Skin of body (tissue), 2 donors: ENCODE results near the gene RASGRP3. TPM values are rescaled to one million over a fixed set of nuclear protein-coding genes. Genes with fewer than 3 reads are reported as not detected.

Source experiments
- DNase-seq: peaks from one replicate; lab custom pipeline; 2025; lab: John Stamatoyannopoulos, UW
- total RNA-seq: library from RNA; depleted of rRNA; stranded (reverse); fragments of >200 nt; gene quantifications from one replicate; pipeline ENCODE4 v1.2.3, GENCODE V29; 2014

Gene RASGRP3
- total RNA-seq, 1 donor from 2014 or later, result 22.2 TPM

GRCh38 chr2:33522576-33522975 is 46.1 kb downstream of the RASGRP3 start:
- no peak for DNase-seq

- no peak for DNase-seq
These were observed 49.2 kb downstream of the RASGRP3 start for GRCh38 chr2:33525666-33526065.

- DNase-seq, result no peak
These were observed 49.7 kb downstream of the RASGRP3 start for GRCh38 chr2:33526132-33526531.

GRCh38 chr2:33526921-33527320 is 50.5 kb downstream of the RASGRP3 start:
- DNase-seq, result no peak

GRCh38 chr2:33528441-33528950 is 52.0 kb downstream of the RASGRP3 start:
- no peak for DNase-seq

- no peak for DNase-seq
These were observed 53.5 kb downstream of the RASGRP3 start for GRCh38 chr2:33529771-33530481.

- no peak for DNase-seq
These were observed 54.5 kb downstream of the RASGRP3 start for GRCh38 chr2:33530690-33531548.

GRCh38 chr2:33531549-33532059 is 55.2 kb downstream of the RASGRP3 start:
- no peak for DNase-seq

- DNase-seq, result no peak
These were observed 55.7 kb downstream of the RASGRP3 start for GRCh38 chr2:33532146-33532545.

- no peak for DNase-seq
These were observed 56.5 kb downstream of the RASGRP3 start for GRCh38 chr2:33532966-33533365.

- DNase-seq, result no peak
These were observed 59.0 kb downstream of the RASGRP3 start for GRCh38 chr2:33535421-33535820.

GRCh38 chr2:33541243-33541642 is 64.8 kb downstream of the RASGRP3 start:
- no peak for DNase-seq

GRCh38 chr2:33550206-33550605 is 73.8 kb downstream of the RASGRP3 start:
- no peak for DNase-seq

- DNase-seq, result no peak
These were observed 76.5 kb downstream of the RASGRP3 start for GRCh38 chr2:33552758-33553461.

GRCh38 chr2:33555681-33556080 is 79.2 kb downstream of the RASGRP3 start:
- DNase-seq, result no peak

- peak; percentile 96 for DNase-seq
These were observed 82.9 kb downstream of the RASGRP3 start for GRCh38 chr2:33559328-33559727.

GRCh38 chr2:33560017-33560416 is 83.6 kb downstream of the RASGRP3 start:
- DNase-seq, result peak; percentile 73

- DNase-seq, result no peak
These were observed 85.4 kb downstream of the RASGRP3 start for GRCh38 chr2:33561872-33562271.

- DNase-seq, result no peak
These were observed 94.2 kb downstream of the RASGRP3 start for GRCh38 chr2:33570681-33571080.

GRCh38 chr2:33573657-33574056 is 97.2 kb downstream of the RASGRP3 start:
- no peak for DNase-seq

GRCh38 chr2:33577084-33577483 is 100.6 kb downstream of the RASGRP3 start:
- DNase-seq, result no peak

GRCh38 chr2:33577668-33578067 is 101.2 kb downstream of the RASGRP3 start:
- DNase-seq, result no peak
